Psoas muscle (tissue), 8 donors: ENCODE data around the gene GTF3C1. TPM values are rescaled to one million over a fixed set of nuclear protein-coding genes. Genes with fewer than 3 reads are reported as not detected.

Experiments used
- ATAC-seq, 4 donors: fragments of 200-7000 bp; cut with Tn5 transposase; one replicate each; pipeline ENCODE4 v1.9.1; 2020; ENCODE audit warnings: moderate library complexity in 3 of 4, mild to moderate bottlenecking in 2 of 4
- DNase-seq, 2 donors: peaks; one replicate each; pipeline ENCODE4 v3.0.0-alpha.2; 2020
- H3K27ac ChIP-seq: fragments of 200-600 bp; one replicate; pipeline ENCODE4 v1.8.0; 2022
- H3K27me3 ChIP-seq, 3 donors: fragments of 200-600 bp in 1 of 3; one replicate each; pipeline versions ENCODE4 v1.6.1 to v1.8.0; 2013 to 2022; ENCODE audit warnings: low read length in 2 of 3, mild to moderate bottlenecking in 2 of 3, moderate library complexity in 1 of 3; ENCODE audit not compliant: insufficient read depth in 3 of 3
- H3K36me3 ChIP-seq, 2 donors: fragments of 200-600 bp in 1 of 2; one replicate each; pipeline versions ENCODE4 v1.6.1 to v1.8.0; 2013 to 2022; ENCODE audit warnings: low read depth in 1 of 2, mild to moderate bottlenecking in 1 of 2, moderate library complexity in 1 of 2; ENCODE audit not compliant: insufficient read depth in 1 of 2
- H3K4me1 ChIP-seq: fragments of 200-600 bp; one replicate; pipeline ENCODE4 v1.8.0; 2022
- H3K4me3 ChIP-seq: fragments of 200-600 bp; one replicate; pipeline ENCODE4 v1.8.0; 2022; ENCODE audit warnings: mild to moderate bottlenecking
- H3K9me3 ChIP-seq: fragments of 200-600 bp; one replicate; pipeline ENCODE4 v1.8.0; 2022
- CTCF ChIP-seq: fragments of 200-600 bp; IDR thresholded peaks from one replicate; pipeline ENCODE4 v1.8.0; 2022; ENCODE audit warnings: antibody characterized with exemption
- WGBS, 3 donors: extraction: QIAGEN DNeasy Blood & Tissue Kit; methylation state at CpG; one replicate each; pipeline versions ENCODE4 v1.1.6 to v1.1.7; 2013; 5-methylcytosine and 5-hydroxymethylcytosine counted together
- intact Hi-C, 2 donors: fragments of 100-400 bp; cut with DNase I; formaldehyde crosslinking; loops; one replicate each; pipeline versions ENCODE4 v1.11.0 to v1.14.2; 2022
- polyA plus RNA-seq, 3 donors: library from polyadenylated mRNA; stranded (reverse); fragments of 200-250 nt; gene quantifications; one replicate each; pipeline ENCODE4 v1.2.3, GENCODE V29; 2013
- total RNA-seq, 4 donors: library from RNA; stranded (reverse); fragmentation: NEBNext Ultra II Directional in 2 of 4; extraction: Animal tissue kit (Norgen Biotek cat#: 25700) in 2 of 4; gene quantifications; one replicate each; pipeline versions ENCODE4 v1.2.1 to v1.2.4, GENCODE V29; 2021 to 2023
- donor health status: healthy with polysubstance abuse.
- donor health status: DM: no; HTN: no; CAD: no; lungs with moderate emphysema.
- donor health status: Bipolar disorder and iron deficiency.
- donor health status: healthy.
- donor health status: DM: yes; HTN: yes; CAD: no.
- donor health status: DM: no; HTN: no; CAD: no.
- donor health status: DM: no; HTN: no; CAD: no.
- donor health status: DM: yes; HTN: yes; CAD: no.

Gene GTF3C1
- total and polyA plus RNA-seq, 7 donors, result 35.2 to 95.5 (median 50.6) TPM

GRCh38 chr16:27597361-27597760 lies 47.6 kb upstream of the GTF3C1 start:
- WGBS, 3 donors, result 97 to 100% (median 98%) methylated on average over 3 of the region's 3 CpGs
- Histone ChIP-seq H3K27ac (no peak overlapping the region), H3K27me3 (no peaks in the 10 kb centered on the region), H3K36me3 (no peaks in the 10 kb centered on the region), H3K9me3 (no peaks in the 10 kb centered on the region), H3K4me1 (no peaks in the 10 kb centered on the region), H3K4me3 (no peak overlapping the region)
- intact Hi-C loops, result no loop called here
- TF ChIP-seq CTCF, result no peak
- no peak for ATAC-seq
- DNase-seq, result no peak

DNA sequence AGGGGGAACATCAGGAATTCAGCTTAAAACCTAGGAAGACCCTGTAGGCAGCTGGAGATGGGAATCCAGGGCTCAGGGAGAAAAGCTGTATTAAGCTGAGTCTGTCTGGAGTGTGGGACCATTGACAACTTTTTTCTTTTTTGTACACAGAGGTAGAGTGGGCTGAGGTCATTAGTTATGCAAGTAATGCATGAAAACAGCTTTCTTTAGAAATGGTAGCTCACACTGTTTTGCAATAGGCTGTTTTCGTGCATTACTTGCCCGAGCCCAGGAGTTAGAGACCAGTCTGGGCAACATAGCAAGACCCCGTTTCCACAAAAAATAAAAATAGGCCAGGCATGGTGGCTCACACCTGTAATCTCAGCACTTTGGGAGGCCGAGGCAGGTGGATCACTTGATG lies 46.7 kb upstream of the GTF3C1 start:
- WGBS, 3 donors, result 92 to 95% (median 94%) methylated on average over 4 of the region's 4 CpGs
- intact Hi-C loops, result no loop called here
- H3K4me3 ChIP-seq, result no peak overlapping the region
- no peaks in the 10 kb centered on the region for H3K27me3 ChIP-seq
- H3K9me3 ChIP-seq, result no peaks in the 10 kb centered on the region
- TF ChIP-seq CTCF, result no peak
- H3K4me1 ChIP-seq, result no peaks in the 10 kb centered on the region
- H3K36me3 ChIP-seq, result no peaks in the 10 kb centered on the region
- DNase-seq (no peak), ATAC-seq (no peak)
- H3K27ac ChIP-seq, result no peak overlapping the region

DNA sequence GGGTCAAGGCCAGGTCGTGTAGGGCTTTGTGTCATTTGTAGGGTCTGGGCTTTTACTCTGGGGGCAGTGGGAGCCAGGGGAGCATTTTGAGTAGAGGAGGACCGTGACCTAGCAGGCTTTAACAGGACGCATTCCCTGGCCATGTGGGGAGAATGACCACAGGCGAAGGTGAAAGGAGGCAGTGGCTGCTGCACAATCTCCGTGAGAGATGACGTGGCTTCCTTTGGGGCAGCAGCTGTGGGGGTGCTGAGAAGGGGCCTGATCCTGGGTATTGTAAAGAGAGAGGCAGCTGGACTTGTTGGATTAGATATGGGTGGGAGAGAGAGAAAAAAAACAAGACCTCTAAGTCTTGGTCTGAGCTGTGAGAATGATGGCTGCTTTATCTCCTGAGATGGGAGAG lies 46.3 kb upstream of the GTF3C1 start:
- ATAC-seq (no peak), DNase-seq (no peak)
- H3K9me3 ChIP-seq, result no peaks in the 10 kb centered on the region
- 70 to 80% (median 74%) methylated on average over 6 of the region's 6 CpGs for WGBS, 3 donors
- H3K4me3 ChIP-seq, result no peak overlapping the region
- no peaks in the 10 kb centered on the region for H3K36me3 ChIP-seq
- intact Hi-C loops, result no loop called here
- no peak for TF ChIP-seq CTCF
- no peak overlapping the region for H3K27ac ChIP-seq
- no peaks in the 10 kb centered on the region for H3K4me1 ChIP-seq
- no peaks in the 10 kb centered on the region for H3K27me3 ChIP-seq

DNA sequence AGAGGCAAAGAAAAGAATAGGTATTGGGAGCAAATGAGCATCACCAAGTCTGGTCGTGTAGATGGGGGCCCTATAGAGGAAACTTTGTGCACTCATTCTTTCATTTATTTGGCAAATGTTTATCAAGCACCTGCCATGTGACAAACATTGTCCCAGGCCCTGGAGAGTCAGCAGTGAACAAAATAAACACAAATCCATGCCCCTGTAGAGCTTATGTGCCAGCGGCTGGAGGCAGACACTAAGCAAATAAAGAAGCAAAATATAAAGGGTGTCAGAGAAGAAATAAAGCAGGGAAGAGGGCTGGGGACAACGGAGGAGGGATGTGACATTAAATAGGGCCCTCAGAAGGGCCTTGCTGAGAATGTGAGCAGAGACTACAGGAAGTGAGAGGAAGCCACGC lies 45.8 kb upstream of the GTF3C1 start:
- WGBS, 3 donors, result 58 to 69% (median 67%) methylated on average over 4 of the region's 4 CpGs
- no peak for ATAC-seq
- TF ChIP-seq CTCF, result no peak

DNA sequence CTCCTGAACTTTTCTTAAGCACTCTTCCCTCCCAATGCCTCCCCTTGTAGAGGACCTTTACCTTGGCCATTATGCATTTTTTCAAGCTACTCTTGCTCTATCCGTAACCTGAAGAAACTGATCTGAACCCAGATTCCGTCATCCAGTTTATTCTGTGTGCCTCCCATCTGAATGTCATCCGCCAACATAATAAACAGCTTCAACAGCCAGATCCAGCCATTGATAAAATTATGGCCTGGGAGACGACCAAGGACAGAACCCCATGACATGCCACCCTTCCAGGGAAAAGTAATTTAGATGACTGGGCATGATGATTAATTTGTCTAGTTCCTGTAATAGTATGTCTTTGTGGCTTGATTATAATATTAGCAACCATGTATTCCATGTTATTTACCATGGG lies 42.1 kb upstream of the GTF3C1 start:
- no peak for TF ChIP-seq CTCF
- ATAC-seq (no peak), DNase-seq (no peak)
- no peak overlapping the region for H3K27ac ChIP-seq
- H3K4me1 ChIP-seq, result no peaks in the 10 kb centered on the region
- intact Hi-C loops, result no loop called here
- WGBS, 3 donors, result 96 to 97% (median 96%) methylated on average over 4 of the region's 4 CpGs
- H3K4me3 ChIP-seq, result no peak overlapping the region
- no peaks in the 10 kb centered on the region for H3K9me3 ChIP-seq
- no peaks in the 10 kb centered on the region for H3K27me3 ChIP-seq
- no peaks in the 10 kb centered on the region for H3K36me3 ChIP-seq

More for the DNA sequence above, 45.8 kb upstream of the GTF3C1 start:
- Histone ChIP-seq H3K9me3 (no peaks in the 10 kb centered on the region), H3K36me3 (no peaks in the 10 kb centered on the region), H3K27me3 (no peaks in the 10 kb centered on the region), H3K27ac (no peak overlapping the region), H3K4me1 (no peaks in the 10 kb centered on the region), H3K4me3 (no peak overlapping the region)
- DNase-seq, result no peak
- intact Hi-C loops, result no loop called here
